Measurements from ENCODE around the gene SLC16A3. TPM values are rescaled to one million over a fixed set of nuclear protein-coding genes. Genes with fewer than 3 reads are reported as not detected.
"Not testable (repeated sequence)": the region's sequence is repeated elsewhere in the genome, so short reads cannot be mapped to it uniquely, and the experiment has no call there.

The SLC16A3 gene
- total RNA-seq, 1 experiment from 2014 or later, result 198 TPM

GRCh38 chr17:82187500-82187899 is 41.3 kb upstream of the SLC16A3 start:
- intact Hi-C loops (cut with micrococcal nuclease; ENCODE audit: unreplicated experiment), result no loop called here
- H3K4me3 ChIP-seq, result no peak overlapping the region
- H4K20me1 ChIP-seq (ENCODE audit: insufficient read depth), result no peaks in the 10 kb centered on the region
- no peaks in the 10 kb centered on the region for H3K79me2 ChIP-seq (ENCODE audit: low read depth)
- ChIA-PET POLR2A (ENCODE audit: unreplicated experiment) (interaction anchor here (0.7 kb wide), 1 partner anchor 8 kb away, joined by 17 read pairs; no protein-coding TSS in a partner anchor), CTCF (no interaction called here)
- H2AFZ ChIP-seq, result no peak overlapping the region
- H3K4me1 ChIP-seq (replicated peaks; ENCODE audit: insufficient read depth), result no peaks in the 10 kb centered on the region
- H3F3A ChIP-seq (ENCODE audit: insufficient read depth, low read depth), result no peaks in the 10 kb centered on the region
- no peaks in the 10 kb centered on the region for H3K9me3 ChIP-seq (ENCODE audit: insufficient read depth, low read depth)
- no peak overlapping the region for H3K27ac ChIP-seq
- no TSS peak for BruUV-seq (replicated peaks)
- H3K27me3 ChIP-seq (ENCODE audit: insufficient read depth, low read depth), result no peaks in the 10 kb centered on the region
- H3K4me2 ChIP-seq, result no peak overlapping the region
- no peaks in the 10 kb centered on the region for H3K36me3 ChIP-seq (ENCODE audit: low read depth)
- TF ChIP-seq CTCF (conservative IDR thresholded peaks at IDR 0.05) (no peak), EZH2 (IDR thresholded peaks at IDR 0.05; ENCODE audit: low read depth) (no peak)
- H3K9me2 ChIP-seq (ENCODE audit: insufficient read depth), result no peaks in the 10 kb centered on the region
- no peak for DNase-seq

GRCh38 chr17:82188001-82188961 is 40.6 kb upstream of the SLC16A3 start:
- no peak for DNase-seq
- ChIA-PET CTCF (no interaction called here), POLR2A (ENCODE audit: unreplicated experiment) (interaction anchor here (0.7 kb wide), 1 partner anchor 7 kb away, joined by 17 read pairs; no protein-coding TSS in a partner anchor)
- no peak overlapping the region for H3K27ac ChIP-seq
- no peaks in the 10 kb centered on the region for H3K79me2 ChIP-seq (ENCODE audit: low read depth)
- no peaks in the 10 kb centered on the region for H3K27me3 ChIP-seq (ENCODE audit: insufficient read depth, low read depth)
- H3K4me3 ChIP-seq, result no peak overlapping the region
- H3K4me1 ChIP-seq (replicated peaks; ENCODE audit: insufficient read depth), result no peaks in the 10 kb centered on the region
- no peaks in the 10 kb centered on the region for H3F3A ChIP-seq (ENCODE audit: insufficient read depth, low read depth)
- H3K9me2 ChIP-seq (ENCODE audit: insufficient read depth), result no peaks in the 10 kb centered on the region
- TF ChIP-seq EZH2 (IDR thresholded peaks at IDR 0.05; ENCODE audit: low read depth) (no peak), CTCF (conservative IDR thresholded peaks at IDR 0.05) (no peak)
- H2AFZ ChIP-seq, result no peak overlapping the region
- no TSS peak for BruUV-seq (replicated peaks)
- H4K20me1 ChIP-seq (ENCODE audit: insufficient read depth), result no peaks in the 10 kb centered on the region
- no peaks in the 10 kb centered on the region for H3K36me3 ChIP-seq (ENCODE audit: low read depth)
- intact Hi-C loops (cut with micrococcal nuclease; ENCODE audit: unreplicated experiment), result no loop called here
- H3K9me3 ChIP-seq (ENCODE audit: insufficient read depth, low read depth), result no peaks in the 10 kb centered on the region
- no peak overlapping the region for H3K4me2 ChIP-seq

DNA sequence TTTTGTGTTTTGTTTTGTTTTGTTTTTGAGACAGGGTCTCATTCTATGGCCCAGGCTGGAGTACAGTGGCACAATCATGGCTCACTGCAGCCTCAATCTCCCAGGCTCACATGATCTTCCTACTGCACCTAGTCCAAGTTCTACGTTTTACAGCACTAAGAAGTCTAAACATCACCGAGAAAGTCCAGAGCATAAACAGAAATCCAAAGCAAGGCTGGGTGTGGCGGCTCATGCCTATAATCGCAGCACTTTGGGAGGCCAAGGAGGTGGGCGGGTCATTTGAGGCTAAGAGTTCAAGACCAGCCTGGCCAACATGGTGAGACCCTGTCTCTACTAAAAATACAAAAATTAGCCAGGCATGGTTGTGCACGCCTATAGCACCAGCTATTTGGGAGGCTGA is 35.8 kb upstream of the SLC16A3 start:
- H3K79me2 ChIP-seq (ENCODE audit: low read depth); H3K4me1 ChIP-seq (replicated peaks; ENCODE audit: insufficient read depth); BruUV-seq (replicated peaks); POLR2A ChIA-PET (ENCODE audit: unreplicated experiment); H3K27ac ChIP-seq; H3K4me3 ChIP-seq; H3K36me3 ChIP-seq (ENCODE audit: low read depth); H3K4me2 ChIP-seq; H4K20me1 ChIP-seq (ENCODE audit: insufficient read depth); H3F3A ChIP-seq (ENCODE audit: insufficient read depth, low read depth); CTCF ChIA-PET; DNase-seq; H3K27me3 ChIP-seq (ENCODE audit: insufficient read depth, low read depth); H3K9me2 ChIP-seq (ENCODE audit: insufficient read depth); H2AFZ ChIP-seq; H3K9me3 ChIP-seq (ENCODE audit: insufficient read depth, low read depth); intact Hi-C loops (cut with micrococcal nuclease; ENCODE audit: unreplicated experiment): not testable (repeated sequence)

Data from PC-9 (cell line).